ENCODE results near the gene DGKG. TPM values are rescaled to one million over a fixed set of nuclear protein-coding genes. Genes with fewer than 3 reads are reported as not detected.

The DGKG gene
- total RNA-seq, 6 experiments from 2014 or later = 0.21 to 0.54 (median 0.38) TPM

GRCh38 chr3:186237915-186238314 lies 124.1 kb downstream of the DGKG start:
- Mint-ChIP-seq H3K9me3 (no peaks in the 10 kb centered on the region), H3K4me3 (no peak overlapping the region), H3K36me3 (ENCODE audit: low read depth) (no peaks in the 10 kb centered on the region), H3K27ac (no peak overlapping the region), H3K27me3 (ENCODE audit: insufficient read depth) (peaks cover 21% of the 10 kb centered on the region), H3K4me1 (ENCODE audit: low read depth) (no peaks in the 10 kb centered on the region)
- TF ChIP-seq CTCF (IDR thresholded peaks at IDR 0.05) = no peak
- DNase-seq = no peak

GRCh38 chr3:186236357-186237020 lies 125.5 kb downstream of the DGKG start:
- Mint-ChIP-seq H3K9me3 (no peaks in the 10 kb centered on the region), H3K27ac (no peak overlapping the region), H3K4me3 (no peak overlapping the region), H3K27me3 (ENCODE audit: insufficient read depth) (peaks cover 24% of the 10 kb centered on the region), H3K36me3 (ENCODE audit: low read depth) (no peaks in the 10 kb centered on the region), H3K4me1 (ENCODE audit: low read depth) (no peaks in the 10 kb centered on the region)
- no peak for DNase-seq
- no peak for TF ChIP-seq CTCF (IDR thresholded peaks at IDR 0.05)

- Mint-ChIP-seq H3K9me3 (no peaks in the 10 kb centered on the region), H3K4me3 (no peak overlapping the region), H3K27ac (no peak overlapping the region), H3K36me3 (ENCODE audit: low read depth) (no peaks in the 10 kb centered on the region), H3K4me1 (ENCODE audit: low read depth) (no peaks in the 10 kb centered on the region), H3K27me3 (ENCODE audit: insufficient read depth) (peaks cover 28% of the 10 kb centered on the region)
- DNase-seq = no peak
- TF ChIP-seq CTCF (IDR thresholded peaks at IDR 0.05) = no peak
Measured at GRCh38 chr3:186235554-186235953, 126.5 kb downstream of the DGKG start.

- Mint-ChIP-seq H3K27me3 (ENCODE audit: insufficient read depth) (peaks cover 34% of the 10 kb centered on the region), H3K9me3 (no peaks in the 10 kb centered on the region), H3K36me3 (ENCODE audit: low read depth) (no peaks in the 10 kb centered on the region), H3K27ac (no peak overlapping the region), H3K4me1 (ENCODE audit: low read depth) (no peaks in the 10 kb centered on the region), H3K4me3 (no peak overlapping the region)
- DNase-seq = no peak
- TF ChIP-seq CTCF (IDR thresholded peaks at IDR 0.05) = no peak
Measured at GRCh38 chr3:186234152-186234551, 127.9 kb downstream of the DGKG start.

GRCh38 chr3:186226482-186226881 lies 135.6 kb downstream of the DGKG start:
- no peak for TF ChIP-seq CTCF (IDR thresholded peaks at IDR 0.05)
- no peaks in the 10 kb centered on the region for H3K36me3 Mint-ChIP-seq (ENCODE audit: low read depth)
- H3K9me3 Mint-ChIP-seq = no peaks in the 10 kb centered on the region
- DNase-seq = no peak
- peaks cover 66% of the 10 kb centered on the region for H3K27me3 Mint-ChIP-seq (ENCODE audit: insufficient read depth)
- H3K27ac Mint-ChIP-seq = no peak overlapping the region
- no peaks in the 10 kb centered on the region for H3K4me1 Mint-ChIP-seq (ENCODE audit: low read depth)
- H3K4me3 Mint-ChIP-seq = no peak overlapping the region
